IPS-NIHi11 (cell line): ENCODE results near the gene STARD6.
"Not testable (repeated sequence)": the region's sequence is repeated elsewhere in the genome, so short reads cannot be mapped to it uniquely, and the experiment has no call there.

Experiments used
- DNase-seq: peaks from one replicate; pipeline ENCODE4 v3.0.0; 2012; ENCODE audit warnings: mixed read lengths, low spot score

STARD6 gene

GRCh38 chr18:54357660-54358494, at the start of gene STARD6, which contains the start of gene C18orf54:
STARD6 (minus strand) TSS chr18:54357858; CDS start chr18:54354573, 3,285 bp downstream.
C18orf54 (plus strand) TSS chr18:54357906; CDS start chr18:54360573, 2,667 bp downstream.
- peak; percentile 96 for DNase-seq

- DNase-seq: no peak
Observed at GRCh38 chr18:54405290-54405689, 47.6 kb upstream of the STARD6 start.

GRCh38 chr18:54396760-54397159, 39.1 kb upstream of the STARD6 start:
- no peak for DNase-seq

- DNase-seq: no peak
Observed at GRCh38 chr18:54393648-54394294, 36.1 kb upstream of the STARD6 start.

- peak; percentile 52 for DNase-seq
Observed at GRCh38 chr18:54392543-54393023, 34.9 kb upstream of the STARD6 start.

GRCh38 chr18:54390838-54391237, 33.2 kb upstream of the STARD6 start:
- DNase-seq: no peak

- no peak for DNase-seq
Observed at GRCh38 chr18:54389143-54389505, 31.5 kb upstream of the STARD6 start.

GRCh38 chr18:54388203-54389142, 30.8 kb upstream of the STARD6 start:
- DNase-seq: peak; percentile 70

- DNase-seq: no peak
Observed at GRCh38 chr18:54387631-54388030, 30.0 kb upstream of the STARD6 start.

GRCh38 chr18:54386800-54387495, 29.3 kb upstream of the STARD6 start:
- not testable (repeated sequence) for DNase-seq

- DNase-seq: no peak
Observed at GRCh38 chr18:54386043-54386442, 28.4 kb upstream of the STARD6 start.

- DNase-seq: peak; percentile 19
Observed at GRCh38 chr18:54382733-54383252, 25.1 kb upstream of the STARD6 start.

GRCh38 chr18:54382076-54382475, 24.4 kb upstream of the STARD6 start:
- DNase-seq: no peak

GRCh38 chr18:54381640-54382039, 24.0 kb upstream of the STARD6 start:
- no peak for DNase-seq

- DNase-seq: no peak
Observed at GRCh38 chr18:54378057-54378456, 20.4 kb upstream of the STARD6 start.

- DNase-seq: no peak
Observed at GRCh38 chr18:54360406-54360805, 2.7 kb upstream of the STARD6 start.

GRCh38 chr18:54359233-54359632, 1.6 kb upstream of the STARD6 start:
- DNase-seq: no peak

- DNase-seq: no peak
Observed at GRCh38 chr18:54358495-54359040, 910 bp upstream of the STARD6 start.

- no peak for DNase-seq
Observed at GRCh38 chr18:54357082-54357659, 487 bp downstream of the STARD6 start.

- no peak for DNase-seq
Observed at GRCh38 chr18:54351186-54351585, 6.5 kb downstream of the STARD6 start.

- DNase-seq: no peak
Observed at GRCh38 chr18:54338230-54338629, 19.4 kb downstream of the STARD6 start.
